Tibial nerve (tissue), 3 donors: Measurements from ENCODE around the gene CXCL8.

Experiments
- EP300 ChIP-seq, 2 donors: sonication (generic); formaldehyde crosslinking; IDR thresholded peaks; one replicate each; pipeline ENCODE4 v1.6.1; 2017; ENCODE audit warnings: antibody characterized with exemption in 2 of 2, mild to moderate bottlenecking in 1 of 2
- POLR2A ChIP-seq, 2 donors: fragments of 450-650 bp; IDR thresholded peaks; one replicate each; pipeline ENCODE4 v1.6.1; 2017; ENCODE audit warnings: antibody characterized with exemption in 2 of 2, mild to moderate bottlenecking in 2 of 2, moderate library complexity in 2 of 2

DNA sequence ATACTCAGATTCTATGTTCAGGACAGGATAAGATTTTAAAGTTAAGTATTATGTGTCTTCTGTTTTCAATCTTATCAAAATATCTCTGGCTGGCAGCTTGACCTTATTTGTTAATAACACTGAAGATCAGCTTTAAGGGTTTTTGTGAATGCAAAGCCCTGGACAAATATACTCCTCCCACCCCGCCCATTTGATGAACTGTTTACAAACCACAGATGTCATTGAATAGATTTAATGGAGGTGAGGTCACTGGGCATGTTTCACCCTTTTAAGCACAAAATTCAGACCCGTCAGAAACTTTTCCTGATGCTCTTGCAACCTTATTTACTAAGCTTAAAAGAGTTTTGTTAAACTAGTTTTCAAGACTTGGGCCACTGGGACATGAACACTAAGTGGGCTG lies 10.1 kb upstream of the CXCL8 start:
- TF ChIP-seq POLR2A (IDR thresholded peaks at IDR 0.05) (no peak), EP300 (IDR thresholded peaks at IDR 0.05) (no peak)
